ENCODE data around the gene KCNJ9. TPM values are rescaled to one million over a fixed set of nuclear protein-coding genes. Genes with fewer than 3 reads are reported as not detected.

The KCNJ9 gene
- polyA plus RNA-seq, 10 donors, result 0.04 to 0.13 (median 0.08) TPM; not detected in 1

GRCh38 chr1:160101717-160102522, 20.6 kb downstream of the KCNJ9 start:
- peak in 1 of 3 donors; percentile 70 for DNase-seq

GRCh38 chr1:160103658-160104408, 22.5 kb downstream of the KCNJ9 start:
- peak in 1 of 3 donors; percentile 82 for DNase-seq

- DNase-seq, result no peak
Measured at GRCh38 chr1:160104486-160104885, 23.1 kb downstream of the KCNJ9 start.

- DNase-seq, result no peak
Measured at GRCh38 chr1:160105155-160105554, 23.8 kb downstream of the KCNJ9 start.

GRCh38 chr1:160107512-160107911, 26.2 kb downstream of the KCNJ9 start:
- DNase-seq, result no peak

GRCh38 chr1:160108888-160109662, 27.7 kb downstream of the KCNJ9 start:
- DNase-seq, result peak in 1 of 3 donors; percentile 82

- no peak for DNase-seq
Measured at GRCh38 chr1:160109686-160110085, 28.3 kb downstream of the KCNJ9 start.

- DNase-seq, result peak in 1 of 3 donors; percentile 13
Measured at GRCh38 chr1:160111462-160111861, 30.1 kb downstream of the KCNJ9 start.

GRCh38 chr1:160112357-160112756, 31.0 kb downstream of the KCNJ9 start:
- peak in 2 of 3 donors; percentile 76 to 93 for DNase-seq

GRCh38 chr1:160113407-160113806, 32.1 kb downstream of the KCNJ9 start:
- DNase-seq, result no peak

GRCh38 chr1:160114085-160114484, 32.7 kb downstream of the KCNJ9 start:
- DNase-seq, result peak in 1 of 3 donors; percentile 39

- DNase-seq, result peak in 1 of 3 donors; percentile 70
Measured at GRCh38 chr1:160115545-160116282, 34.4 kb downstream of the KCNJ9 start, which contains the start of gene ATP1A2. Gene ATP1A2, plus strand, starts transcription at chr1:160115759. Its CDS starts 103 bp downstream, at chr1:160115862.

- peak in 1 of 3 donors; percentile 76 for DNase-seq
Measured at GRCh38 chr1:160116283-160117147, 35.2 kb downstream of the KCNJ9 start.

- no peak for DNase-seq
Measured at GRCh38 chr1:160117300-160117699, 36.0 kb downstream of the KCNJ9 start.

- peak in 2 of 3 donors; percentile 72 to 79 for DNase-seq
Measured at GRCh38 chr1:160117709-160118183, 36.4 kb downstream of the KCNJ9 start.

- no peak for DNase-seq
Measured at GRCh38 chr1:160118928-160119327, 37.6 kb downstream of the KCNJ9 start.

- no peak for DNase-seq
Measured at GRCh38 chr1:160120797-160121196, 39.5 kb downstream of the KCNJ9 start.

GRCh38 chr1:160121388-160121787, 40.0 kb downstream of the KCNJ9 start:
- DNase-seq, result no peak

- no peak for DNase-seq
Measured at GRCh38 chr1:160122978-160123495, 41.7 kb downstream of the KCNJ9 start.

- no peak for DNase-seq
Measured at GRCh38 chr1:160123726-160124125, 42.4 kb downstream of the KCNJ9 start.
